WTC11 (cell line): ENCODE results near the gene RNF43.

Source experiments
- ETV6 ChIP-seq: sonication (generic); formaldehyde crosslinking; IDR thresholded peaks from 2 replicates; pipeline ENCODE4 v1.8.1; 2022; ENCODE audit warnings: mild to moderate bottlenecking, missing genetic modification reagents
- NR2C2 ChIP-seq: sonication (generic); formaldehyde crosslinking; IDR thresholded peaks from 2 replicates; pipeline ENCODE4 v1.8.0; 2022; ENCODE audit warnings: mild to moderate bottlenecking, missing genetic modification reagents
- ZBTB21 ChIP-seq: sonication (generic); formaldehyde crosslinking; IDR thresholded peaks from 2 replicates; pipeline ENCODE4 v1.8.1; 2023; ENCODE audit warnings: mild to moderate bottlenecking, missing genetic modification reagents, borderline replicate concordance
- TF ChIP-seq, protein P1 (sequence below): sonication (generic); formaldehyde crosslinking; IDR thresholded peaks from 2 replicates; pipeline ENCODE4 v1.8.0; 2022; ENCODE audit warnings: mild to moderate bottlenecking, missing genetic modification reagents
- TF ChIP-seq, protein P2 (sequence below): sonication (generic); formaldehyde crosslinking; IDR thresholded peaks from 2 replicates; pipeline ENCODE4 v1.8.1; 2022; ENCODE audit warnings: mild to moderate bottlenecking, missing genetic modification reagents, moderate library complexity, borderline replicate concordance
- TF ChIP-seq, protein P3 (sequence below): fragments of 200-600 bp; IDR thresholded peaks from 2 replicates; pipeline ENCODE4 v1.8.0; 2022; ENCODE audit warnings: antibody characterized with exemption

DNA sequence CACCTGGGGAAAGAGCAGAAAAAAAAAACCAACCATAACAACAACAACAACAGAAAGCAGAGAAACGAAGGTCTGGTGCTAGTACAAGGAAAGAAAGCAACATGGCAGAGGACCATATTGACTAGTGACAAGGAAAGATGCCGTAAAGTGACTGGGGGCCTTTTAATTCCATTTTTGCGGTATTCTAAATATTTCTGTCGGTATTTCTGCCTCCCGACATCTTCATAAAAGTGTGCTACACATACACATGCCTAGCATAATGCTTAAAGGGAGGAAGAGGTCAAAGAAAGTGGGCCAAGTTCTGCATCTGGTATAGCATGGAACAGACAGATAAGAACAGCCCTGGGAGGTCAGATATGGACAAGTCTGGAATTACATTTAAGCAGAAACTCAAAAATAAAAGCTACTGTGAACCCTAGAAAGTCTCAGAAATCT lies 19.5 kb upstream of the RNF43 start:
- TF ChIP-seq ZBTB21 (CRISPR knock-in tag) (no peak), NR2C2 (CRISPR knock-in tag) (no peak), ETV6 (CRISPR knock-in tag) (no peak)
- TF ChIP-seq, protein P1, sequence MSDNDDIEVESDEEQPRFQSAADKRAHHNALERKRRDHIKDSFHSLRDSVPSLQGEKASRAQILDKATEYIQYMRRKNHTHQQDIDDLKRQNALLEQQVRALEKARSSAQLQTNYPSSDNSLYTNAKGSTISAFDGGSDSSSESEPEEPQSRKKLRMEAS (CRISPR knock-in tag) = no peak
- TF ChIP-seq, protein P2, sequence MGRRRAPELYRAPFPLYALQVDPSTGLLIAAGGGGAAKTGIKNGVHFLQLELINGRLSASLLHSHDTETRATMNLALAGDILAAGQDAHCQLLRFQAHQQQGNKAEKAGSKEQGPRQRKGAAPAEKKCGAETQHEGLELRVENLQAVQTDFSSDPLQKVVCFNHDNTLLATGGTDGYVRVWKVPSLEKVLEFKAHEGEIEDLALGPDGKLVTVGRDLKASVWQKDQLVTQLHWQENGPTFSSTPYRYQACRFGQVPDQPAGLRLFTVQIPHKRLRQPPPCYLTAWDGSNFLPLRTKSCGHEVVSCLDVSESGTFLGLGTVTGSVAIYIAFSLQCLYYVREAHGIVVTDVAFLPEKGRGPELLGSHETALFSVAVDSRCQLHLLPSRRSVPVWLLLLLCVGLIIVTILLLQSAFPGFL (CRISPR knock-in tag) = no peak
- TF ChIP-seq, protein P3, sequence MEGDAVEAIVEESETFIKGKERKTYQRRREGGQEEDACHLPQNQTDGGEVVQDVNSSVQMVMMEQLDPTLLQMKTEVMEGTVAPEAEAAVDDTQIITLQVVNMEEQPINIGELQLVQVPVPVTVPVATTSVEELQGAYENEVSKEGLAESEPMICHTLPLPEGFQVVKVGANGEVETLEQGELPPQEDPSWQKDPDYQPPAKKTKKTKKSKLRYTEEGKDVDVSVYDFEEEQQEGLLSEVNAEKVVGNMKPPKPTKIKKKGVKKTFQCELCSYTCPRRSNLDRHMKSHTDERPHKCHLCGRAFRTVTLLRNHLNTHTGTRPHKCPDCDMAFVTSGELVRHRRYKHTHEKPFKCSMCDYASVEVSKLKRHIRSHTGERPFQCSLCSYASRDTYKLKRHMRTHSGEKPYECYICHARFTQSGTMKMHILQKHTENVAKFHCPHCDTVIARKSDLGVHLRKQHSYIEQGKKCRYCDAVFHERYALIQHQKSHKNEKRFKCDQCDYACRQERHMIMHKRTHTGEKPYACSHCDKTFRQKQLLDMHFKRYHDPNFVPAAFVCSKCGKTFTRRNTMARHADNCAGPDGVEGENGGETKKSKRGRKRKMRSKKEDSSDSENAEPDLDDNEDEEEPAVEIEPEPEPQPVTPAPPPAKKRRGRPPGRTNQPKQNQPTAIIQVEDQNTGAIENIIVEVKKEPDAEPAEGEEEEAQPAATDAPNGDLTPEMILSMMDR = no peak
